ENCODE measurements around the gene NTN1. TPM values are rescaled to one million over a fixed set of nuclear protein-coding genes. Genes with fewer than 3 reads are reported as not detected.

Gene NTN1
- total RNA-seq, 1 donor from 2014 or later: 2.5 TPM

GRCh38 chr17:9221922-9222180, 200.5 kb downstream of the NTN1 start:
- no peak for TF ChIP-seq CTCF (IDR thresholded peaks at IDR 0.05; ENCODE audit: unreplicated experiment)
- peaks cover 14% of the 10 kb centered on the region for H3K4me1 Mint-ChIP-seq
- peaks cover 2% of the 10 kb centered on the region for H3K36me3 Mint-ChIP-seq
- H3K9me3 Mint-ChIP-seq: peaks cover 4% of the 10 kb centered on the region
- DNase-seq (ENCODE audit: low spot score in 2 of 2, unreplicated experiment in 2 of 2): no peak
- H3K4me3 Mint-ChIP-seq: no peak overlapping the region
- peaks cover 5% of the 10 kb centered on the region for H3K27me3 Mint-ChIP-seq (ENCODE audit: low read depth)
- no peak overlapping the region for H3K27ac Mint-ChIP-seq

GRCh38 chr17:9223531-9223930, 202.2 kb downstream of the NTN1 start:
- H3K4me3 Mint-ChIP-seq: no peak overlapping the region
- H3K36me3 Mint-ChIP-seq: no peaks in the 10 kb centered on the region
- no peak for TF ChIP-seq CTCF (IDR thresholded peaks at IDR 0.05; ENCODE audit: unreplicated experiment)
- no peak for DNase-seq (ENCODE audit: low spot score in 2 of 2, unreplicated experiment in 2 of 2)
- H3K4me1 Mint-ChIP-seq: no peaks in the 10 kb centered on the region
- H3K27me3 Mint-ChIP-seq (ENCODE audit: low read depth): peaks cover 5% of the 10 kb centered on the region
- H3K9me3 Mint-ChIP-seq: no peaks in the 10 kb centered on the region
- H3K27ac Mint-ChIP-seq: no peak overlapping the region

GRCh38 chr17:9224485-9224884, 203.2 kb downstream of the NTN1 start:
- no peak overlapping the region for H3K27ac Mint-ChIP-seq
- peaks cover 5% of the 10 kb centered on the region for H3K27me3 Mint-ChIP-seq (ENCODE audit: low read depth)
- no peaks in the 10 kb centered on the region for H3K9me3 Mint-ChIP-seq

GRCh38 chr17:9225305-9226101, 204.2 kb downstream of the NTN1 start:
- Mint-ChIP-seq H3K36me3 (no peaks in the 10 kb centered on the region), H3K4me3 (no peak overlapping the region), H3K27me3 (ENCODE audit: low read depth) (peaks cover 5% of the 10 kb centered on the region), H3K9me3 (no peaks in the 10 kb centered on the region), H3K4me1 (no peaks in the 10 kb centered on the region), H3K27ac (no peak overlapping the region)
- DNase-seq (ENCODE audit: low spot score in 2 of 2, unreplicated experiment in 2 of 2): no peak
- no peak for TF ChIP-seq CTCF (IDR thresholded peaks at IDR 0.05; ENCODE audit: unreplicated experiment)

More at GRCh38 chr17:9224485-9224884, 203.2 kb downstream of the NTN1 start:
- H3K4me3 Mint-ChIP-seq: no peak overlapping the region
- no peak for DNase-seq (ENCODE audit: low spot score in 2 of 2, unreplicated experiment in 2 of 2)
- H3K4me1 Mint-ChIP-seq: no peaks in the 10 kb centered on the region
- TF ChIP-seq CTCF (IDR thresholded peaks at IDR 0.05; ENCODE audit: unreplicated experiment): no peak
- no peaks in the 10 kb centered on the region for H3K36me3 Mint-ChIP-seq

GRCh38 chr17:9226130-9226793, 205.0 kb downstream of the NTN1 start:
- no peak for TF ChIP-seq CTCF (IDR thresholded peaks at IDR 0.05; ENCODE audit: unreplicated experiment)
- Mint-ChIP-seq H3K27ac (no peak overlapping the region), H3K4me1 (no peaks in the 10 kb centered on the region), H3K4me3 (no peak overlapping the region), H3K36me3 (no peaks in the 10 kb centered on the region), H3K27me3 (ENCODE audit: low read depth) (peaks cover 5% of the 10 kb centered on the region), H3K9me3 (no peaks in the 10 kb centered on the region)
- no peak for DNase-seq (ENCODE audit: low spot score in 2 of 2, unreplicated experiment in 2 of 2)
